Stimulated activated CD4-positive, alpha-beta T cell treated with anti-CD3 and anti-CD28 coated beads, TNF-alpha, amount 100 ng/mL, for 24 hours (primary cell): ENCODE data around the gene ITGAL.
"Not testable (repeated sequence)": the region's sequence is repeated elsewhere in the genome, so short reads cannot be mapped to it uniquely, and the experiment has no call there.

Experiments
- DNase-seq, 3 experiments: peaks; one replicate each; pipeline ENCODE4 v3.0.0-alpha.2; 2020; ENCODE audit warnings: low read depth in 3 of 3

Gene ITGAL

GRCh38 chr16:30472328-30472942, at the start of gene ITGAL:
Gene ITGAL, plus strand, starts transcription at chr16:30472742. Its CDS starts 96 bp downstream, at chr16:30472838.
- peak; percentile 71 to 83 (median 71) for DNase-seq

DNA sequence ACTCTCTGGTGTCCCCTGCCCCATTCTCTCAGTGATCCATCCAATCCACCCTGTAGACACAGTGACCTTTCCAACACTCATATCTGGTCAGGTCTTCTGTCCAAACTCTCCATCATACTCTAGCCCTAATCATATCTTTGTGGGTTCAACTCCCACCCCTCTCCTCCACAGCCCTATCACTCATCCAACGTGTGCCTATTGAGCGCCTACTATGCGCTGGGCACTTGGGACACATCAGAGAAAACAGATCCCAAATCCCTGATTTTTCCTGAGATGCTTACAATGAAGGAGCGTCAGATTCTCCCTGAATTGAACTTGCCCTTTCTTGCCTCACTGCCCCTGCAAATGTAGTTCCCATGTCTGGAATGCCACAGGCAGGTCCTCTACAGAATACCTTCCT, 44.5 kb upstream of the ITGAL start:
- DNase-seq, result no peak

GRCh38 chr16:30429418-30429677, 43.2 kb upstream of the ITGAL start:
- no peak for DNase-seq

DNA sequence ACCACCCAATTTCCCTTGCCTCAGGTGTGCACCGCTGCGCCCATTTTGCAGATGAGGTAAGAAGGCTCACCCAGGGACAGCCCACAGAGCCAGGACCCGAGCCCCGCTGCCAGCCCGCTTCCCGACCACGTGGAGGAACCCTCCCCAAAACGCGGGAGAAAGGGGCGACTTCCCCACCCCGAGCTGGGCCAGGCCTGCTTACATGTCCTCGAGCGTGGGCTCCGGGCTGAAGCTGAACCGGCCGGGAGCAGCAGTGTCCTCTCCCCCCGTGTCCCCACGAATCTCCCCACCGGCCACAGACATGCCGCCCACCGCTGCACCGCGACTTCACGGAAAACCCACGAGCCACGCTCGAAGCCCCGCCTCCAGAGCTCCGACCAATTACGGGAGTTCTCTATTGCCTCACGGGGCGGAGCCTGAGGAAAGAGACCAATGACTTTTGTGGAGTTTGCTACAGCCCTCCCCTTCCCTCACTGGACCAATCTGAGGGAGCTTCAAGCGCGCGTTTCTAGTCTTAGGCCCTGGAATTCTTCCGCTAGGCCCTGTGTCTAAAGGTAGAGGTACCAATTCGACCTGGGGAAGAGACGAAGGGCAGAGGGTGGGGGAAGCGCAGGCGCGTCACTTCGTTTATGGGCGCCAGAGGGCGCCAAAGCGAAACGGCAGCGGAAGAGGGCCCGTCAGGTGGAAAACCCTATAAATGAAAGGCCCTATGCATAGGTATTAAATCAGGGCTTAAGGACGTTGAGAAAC, 42.7 kb upstream of the ITGAL start, which contains the start of gene DCTPP1:
DCTPP1 (minus strand) TSS at position 353 of the 750 bp plus-strand sequence; CDS start at position 303, 50 bp downstream.
- peak; percentile 91 to 96 (median 95) for DNase-seq

GRCh38 chr16:30430428-30430970, 42.0 kb upstream of the ITGAL start:
- DNase-seq, result no peak

- peak in 2 of 3 experiments; percentile 47 to 76 for DNase-seq
These were observed 37.7 kb upstream of the ITGAL start for GRCh38 chr16:30434852-30435251.

DNA sequence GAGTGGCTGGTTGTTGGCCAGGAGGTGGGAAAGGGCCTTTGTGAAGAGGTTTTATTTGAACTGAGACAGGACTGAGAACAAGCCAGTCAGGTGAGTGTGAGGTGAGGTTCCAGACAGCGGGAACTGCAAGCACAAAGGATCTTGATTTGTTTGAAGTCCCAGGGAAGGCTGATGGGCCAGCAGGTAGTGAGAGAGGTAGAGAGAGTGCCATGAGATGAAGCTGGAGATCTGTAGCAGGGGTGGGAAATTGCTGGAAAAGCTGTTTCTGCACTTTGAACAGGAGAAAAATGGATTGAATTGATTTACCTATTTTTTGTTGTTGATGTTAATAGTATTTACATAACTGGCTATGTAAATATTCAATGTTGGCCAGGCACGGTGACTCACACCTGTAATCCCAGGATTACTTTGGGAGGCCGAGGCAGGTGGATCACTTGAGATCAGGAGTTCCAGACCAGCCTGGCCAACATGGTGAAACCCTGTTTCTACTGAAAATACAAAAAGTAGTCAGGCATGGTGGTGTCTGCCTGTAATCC, 35.0 kb upstream of the ITGAL start:
- DNase-seq, result no peak

DNA sequence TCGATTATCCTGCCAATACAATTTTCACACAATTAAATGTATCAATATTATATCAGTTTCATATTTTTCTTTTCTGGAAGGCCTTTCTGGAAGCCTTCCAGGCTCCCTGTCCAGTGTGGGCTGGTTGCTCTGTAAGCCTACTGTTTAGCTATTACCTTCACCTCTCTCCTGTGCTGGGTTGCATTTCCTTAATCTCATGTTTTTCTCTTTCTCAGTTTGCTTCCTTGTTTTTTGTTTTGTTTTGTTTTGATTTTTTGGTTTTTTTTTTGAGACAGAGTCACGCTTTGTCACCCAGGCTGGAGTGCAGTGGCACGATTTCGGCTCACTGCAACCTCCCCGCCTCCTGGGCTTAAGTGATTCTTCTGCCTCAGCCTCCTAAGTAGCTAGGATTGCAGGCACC, 33.7 kb upstream of the ITGAL start:
- no peak for DNase-seq

GRCh38 chr16:30439720-30440348, 32.7 kb upstream of the ITGAL start:
- no peak for DNase-seq

DNA sequence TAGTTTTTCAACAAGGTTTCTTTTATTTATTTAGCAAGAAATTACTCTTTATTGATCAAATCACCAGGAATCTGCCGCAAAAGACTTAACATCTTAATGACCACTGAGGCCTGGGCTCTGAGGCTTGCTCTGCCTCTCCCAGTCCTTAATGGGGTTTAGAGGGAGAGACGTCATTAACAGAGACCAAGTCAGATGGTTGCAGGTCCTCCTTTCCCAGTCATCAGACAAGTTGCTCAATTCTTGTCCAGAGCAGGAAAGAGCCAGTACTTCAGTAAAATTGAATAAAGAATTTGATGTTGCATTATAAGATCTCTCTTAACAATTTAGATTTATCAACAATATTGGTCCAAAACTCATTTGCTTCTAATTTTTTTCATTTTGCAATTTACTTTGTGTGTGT, 28.9 kb upstream of the ITGAL start:
- DNase-seq, result no peak

- DNase-seq, result no peak
These were observed 28.1 kb upstream of the ITGAL start for GRCh38 chr16:30444231-30445148.

DNA sequence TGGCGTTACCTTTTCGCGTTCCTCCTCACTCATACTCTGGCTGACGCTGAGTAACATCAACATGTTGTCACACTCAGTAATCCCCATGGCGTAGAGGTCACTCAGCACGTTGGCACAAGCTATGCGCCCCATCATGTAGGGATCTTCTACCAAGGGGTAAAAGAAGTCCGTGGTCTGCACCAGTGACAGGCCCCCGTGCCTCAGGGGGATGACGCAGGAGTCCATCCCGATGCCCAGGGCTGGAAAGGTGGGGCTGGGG, 27.5 kb upstream of the ITGAL start:
- no peak for DNase-seq

DNA sequence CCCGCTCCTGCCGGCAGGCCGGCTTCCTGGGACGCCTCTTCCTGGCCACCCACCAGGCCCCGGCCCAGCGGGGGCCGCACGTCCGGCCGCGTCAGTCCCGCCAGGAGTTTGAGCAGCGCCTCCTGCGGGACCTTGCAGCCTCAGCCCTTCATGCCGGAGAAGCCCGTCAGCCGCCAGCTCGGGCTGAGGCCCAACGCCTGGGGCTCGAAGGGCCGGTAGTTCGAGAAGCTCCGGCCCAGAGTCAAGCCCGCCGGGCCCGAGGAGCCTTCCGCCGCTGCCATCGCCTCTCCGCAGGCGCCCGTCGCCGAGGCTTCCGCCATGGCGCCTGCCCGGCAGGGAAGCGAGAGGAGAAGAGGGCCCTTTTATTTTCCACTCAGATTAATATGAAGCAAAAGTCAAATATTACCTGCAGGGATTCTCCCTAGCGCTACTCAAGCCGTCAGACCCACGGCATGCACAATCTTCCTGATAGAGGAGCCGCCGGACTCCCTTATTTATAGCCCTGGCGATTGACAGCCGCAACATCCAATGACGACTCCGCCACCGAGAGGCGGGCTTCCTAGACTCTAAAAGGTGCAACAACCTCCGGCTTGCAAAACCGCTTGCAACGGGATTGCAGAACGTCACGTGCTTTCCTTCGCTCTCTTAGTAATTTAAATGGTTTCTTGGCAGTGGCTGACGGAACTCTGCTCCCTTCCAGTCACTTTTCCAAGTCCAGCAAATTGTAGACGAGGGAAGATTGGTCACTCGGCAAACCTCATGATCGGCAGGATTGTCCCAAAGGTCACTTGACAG, 26.9 kb upstream of the ITGAL start, which contains the start of gene SEPHS2:
SEPHS2 (minus strand) TSS at position 467 of the 795 bp plus-strand sequence; CDS start at position 320, 147 bp downstream.
- DNase-seq, result peak; percentile 87 to 98 (median 93)

DNA sequence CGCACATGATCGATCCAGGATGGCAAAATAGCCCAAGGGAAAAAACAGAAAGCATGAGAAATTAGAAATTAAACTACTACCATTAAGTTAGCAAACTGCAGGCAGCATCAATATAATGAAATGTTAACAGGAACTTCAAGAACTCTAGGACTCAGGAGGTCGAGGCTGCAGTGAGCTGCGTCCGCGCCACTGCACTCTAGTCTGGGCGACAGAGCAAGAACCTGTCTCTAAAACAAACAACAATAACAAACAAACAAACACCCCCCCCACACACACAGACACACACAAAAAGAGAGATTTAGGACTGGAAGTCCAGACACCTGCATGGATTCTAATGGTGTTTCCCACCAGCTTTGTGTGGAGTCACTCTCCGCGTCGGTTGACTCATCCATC, 26.3 kb upstream of the ITGAL start:
- DNase-seq, result no peak

DNA sequence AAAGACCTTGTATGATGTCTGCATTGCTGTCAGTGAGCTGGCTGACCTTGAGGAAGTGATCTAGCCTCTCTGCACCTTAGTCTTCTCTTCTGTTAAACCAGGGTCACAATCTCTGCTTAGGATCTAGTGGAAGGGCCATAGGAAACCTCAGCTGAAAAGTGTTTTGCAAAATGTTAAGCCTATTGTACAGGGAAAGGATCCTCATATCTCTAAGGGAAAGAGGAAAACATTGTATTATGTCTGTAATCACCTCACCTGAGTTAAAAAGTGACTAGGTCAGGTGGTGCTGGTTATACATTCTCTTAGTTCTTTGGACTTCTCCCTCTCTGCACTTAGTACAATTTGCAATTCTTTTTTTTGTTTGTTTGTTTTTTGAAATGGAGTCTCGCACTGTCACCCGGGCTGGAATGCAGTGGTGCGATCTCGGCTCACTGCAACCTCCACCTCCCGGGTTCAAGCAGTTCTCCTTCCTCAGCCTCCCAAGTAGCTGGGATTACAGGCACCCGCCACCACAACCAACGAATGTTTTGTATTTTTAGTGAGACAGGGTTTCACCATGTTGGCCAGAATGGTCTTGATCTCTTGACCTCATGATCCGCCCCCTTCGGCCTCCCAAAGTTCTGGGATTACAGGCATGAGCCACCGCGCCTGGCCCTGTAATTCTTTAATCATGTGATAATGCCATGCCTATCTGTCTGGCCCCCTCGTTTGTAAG, 24.9 kb upstream of the ITGAL start:
- no peak for DNase-seq

- DNase-seq, result no peak
These were observed 23.5 kb upstream of the ITGAL start for GRCh38 chr16:30449116-30449435.

DNA sequence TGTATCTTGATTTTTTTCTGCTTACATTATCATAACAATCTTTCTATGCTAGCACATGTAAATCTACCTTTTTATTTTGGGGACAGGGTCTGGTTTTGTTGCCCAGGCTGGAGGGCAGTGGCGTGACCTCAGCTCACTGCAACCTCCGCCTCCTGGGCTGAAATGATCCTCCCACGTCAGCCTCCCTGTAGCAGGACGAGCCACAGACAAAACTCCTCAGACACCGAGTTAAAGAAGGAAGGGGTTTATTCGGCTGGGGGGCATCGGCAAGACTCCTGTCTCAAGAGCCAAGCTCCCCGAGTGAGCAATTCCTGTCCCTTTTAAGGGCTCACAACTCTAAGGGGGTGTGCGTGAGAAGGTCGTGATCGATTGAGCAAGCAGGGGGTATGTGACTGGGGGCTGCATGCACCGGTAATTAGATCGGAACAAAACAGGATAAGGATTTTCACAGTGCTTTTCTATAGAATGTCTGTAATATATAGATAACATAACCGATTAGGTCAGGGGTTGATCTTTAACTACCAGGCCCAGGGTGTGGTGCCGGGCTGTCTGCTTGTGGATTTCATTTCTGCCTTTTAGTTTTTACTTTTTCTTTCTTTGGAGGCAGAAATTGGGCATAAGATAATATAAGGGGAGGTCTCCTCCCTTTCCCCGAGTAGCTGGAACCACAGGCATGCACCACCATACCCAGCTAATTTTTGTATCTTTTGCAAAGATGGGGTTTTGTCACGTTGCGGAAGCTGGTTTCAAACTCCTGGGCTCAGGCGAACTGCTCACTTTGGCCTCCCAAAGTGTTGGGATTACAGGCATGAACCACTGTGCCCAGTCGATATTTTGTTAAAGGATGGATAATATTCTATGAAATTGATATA, 19.6 kb upstream of the ITGAL start:
- not testable (repeated sequence) for DNase-seq

- no peak for DNase-seq
These were observed 16.2 kb upstream of the ITGAL start for GRCh38 chr16:30456302-30456701.

DNA sequence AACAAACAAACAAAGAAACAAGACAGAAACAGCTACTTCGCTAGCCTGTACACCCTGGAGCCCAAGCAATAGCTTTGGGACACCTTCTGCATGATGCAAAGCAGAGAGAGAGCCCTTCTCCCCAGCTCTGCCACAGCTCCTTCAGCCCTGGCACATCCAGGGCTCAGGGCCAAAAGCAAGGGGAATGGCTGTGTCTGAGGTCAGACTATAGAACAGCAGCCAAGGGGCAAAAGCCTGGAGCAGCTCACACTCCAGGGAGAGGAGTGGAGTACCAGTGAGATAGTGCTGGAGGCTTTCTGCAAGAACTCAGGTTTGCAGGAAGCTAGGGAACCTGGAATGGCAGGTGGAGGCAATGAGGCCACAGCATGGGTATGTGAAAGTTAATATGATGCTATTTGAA, 15.3 kb upstream of the ITGAL start:
- DNase-seq, result no peak
